GM18502 (cell line): ENCODE results near the gene ADK.

Experiments
- ATAC-seq: cut with Tn5 transposase; IDR thresholded peaks from one replicate; pipeline ENCODE4 v1.9.1; 2021; ENCODE audit warnings: mild to moderate bottlenecking; ENCODE audit not compliant: unreplicated experiment, poor library complexity

Gene ADK

GRCh38 chr10:74400186-74400585 lies 249.2 kb downstream of the ADK start:
- no peak for ATAC-seq

DNA sequence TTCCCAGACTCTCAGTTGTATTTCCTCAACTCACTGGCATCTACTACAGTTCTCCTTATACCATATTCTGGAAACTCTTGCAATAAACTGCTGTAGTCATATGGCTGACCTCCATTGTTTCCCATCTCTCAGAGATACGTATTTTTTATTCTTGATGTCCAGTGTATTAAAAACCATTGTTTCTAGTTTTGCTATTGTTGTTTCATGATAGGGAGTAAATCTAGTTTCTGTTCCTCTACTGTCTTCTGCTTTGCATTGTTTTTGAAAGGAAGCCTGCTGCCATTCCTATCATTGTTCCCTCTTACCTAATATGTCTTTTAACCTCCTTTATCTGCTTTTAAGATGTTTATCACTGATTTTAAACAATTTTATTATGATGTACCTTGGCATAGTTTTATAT lies 255.0 kb downstream of the ADK start:
- ATAC-seq: no peak

GRCh38 chr10:74415146-74415839 lies 264.3 kb downstream of the ADK start:
- no peak for ATAC-seq

- ATAC-seq: no peak
These were observed 266.4 kb downstream of the ADK start for GRCh38 chr10:74417397-74417796.

GRCh38 chr10:74418285-74418872 lies 267.4 kb downstream of the ADK start:
- no peak for ATAC-seq

GRCh38 chr10:74419491-74419951 lies 268.5 kb downstream of the ADK start:
- no peak for ATAC-seq

DNA sequence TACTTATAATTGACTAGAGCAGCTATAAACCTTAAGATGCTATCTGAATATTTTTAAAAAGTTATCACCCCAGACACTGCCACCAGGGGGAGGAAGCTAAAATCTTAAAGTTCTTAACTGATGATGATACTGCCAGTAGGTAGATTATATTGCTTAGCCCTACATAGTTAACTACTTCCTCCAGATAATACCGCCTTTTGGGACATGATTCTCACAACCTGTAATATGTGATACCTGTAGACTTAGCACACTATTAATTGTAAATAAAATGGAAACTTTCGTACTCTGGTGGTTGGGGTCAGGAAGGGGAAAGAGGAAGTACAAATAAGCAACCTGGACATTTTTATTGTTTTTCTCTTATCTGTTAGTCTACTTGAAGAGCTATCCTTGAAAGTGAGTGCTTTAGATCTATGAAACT lies 268.9 kb downstream of the ADK start:
- ATAC-seq: no peak

DNA sequence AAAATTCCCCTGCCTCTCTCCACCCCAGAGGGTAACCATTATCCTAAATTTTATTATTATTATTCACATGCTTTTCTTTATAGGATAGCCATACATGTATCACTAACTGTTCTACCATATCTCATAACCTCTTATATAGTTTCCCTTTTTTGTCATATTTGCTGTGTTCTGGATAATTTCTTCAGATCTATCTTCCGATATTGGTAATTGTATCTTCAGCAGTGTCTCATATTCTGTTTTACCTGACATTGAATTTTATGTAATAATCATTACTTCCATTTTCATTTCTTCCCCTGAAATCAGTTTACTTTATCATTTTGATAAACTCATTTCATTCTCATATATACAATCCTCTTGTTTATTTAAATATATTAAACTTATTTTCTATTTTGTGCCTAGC lies 273.5 kb downstream of the ADK start:
- ATAC-seq: no peak

DNA sequence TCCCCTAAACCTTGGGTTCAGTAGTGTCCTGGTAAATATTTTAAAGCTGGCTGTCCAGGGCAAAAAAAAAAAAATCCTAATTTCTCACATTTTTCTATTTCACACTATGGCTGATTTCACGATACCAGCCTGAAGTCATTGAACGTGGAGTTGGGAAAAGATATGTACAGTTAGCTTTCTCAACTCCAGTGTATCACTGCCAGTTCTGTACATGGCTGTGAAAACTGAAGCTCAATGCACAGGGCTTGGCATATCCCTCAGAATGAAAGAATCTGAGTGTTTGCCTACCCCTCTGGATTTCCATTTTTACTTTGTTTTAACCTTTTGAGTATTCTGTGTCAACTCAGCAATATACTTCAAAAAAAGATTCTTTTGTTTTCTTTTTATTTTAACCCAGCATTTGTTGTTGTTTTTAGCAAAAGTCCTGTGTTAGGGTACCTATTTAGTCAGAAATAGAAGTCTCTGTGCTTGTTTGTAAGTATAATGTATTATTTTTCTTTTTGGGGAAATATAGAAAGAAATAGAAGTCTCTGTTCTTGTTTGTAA lies 274.5 kb downstream of the ADK start:
- no peak for ATAC-seq

DNA sequence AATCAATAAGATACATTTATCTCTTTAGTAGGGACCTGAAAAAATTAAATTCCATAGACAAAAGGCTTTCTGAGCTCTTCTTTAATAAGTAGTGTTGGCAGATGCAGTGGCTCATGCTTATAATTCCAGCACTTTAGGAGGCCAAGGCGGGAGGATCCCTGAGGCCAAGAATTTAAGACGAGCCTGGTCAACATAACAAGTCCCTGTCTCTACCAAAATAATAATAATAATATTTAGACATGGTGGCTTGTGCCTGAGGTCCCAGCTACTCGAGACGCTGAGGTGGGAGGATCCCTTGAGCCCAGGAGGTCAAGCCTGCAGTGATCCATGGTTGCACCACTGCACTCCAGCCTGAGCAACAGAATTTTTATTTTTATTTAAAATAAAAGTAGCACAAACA lies 280.8 kb downstream of the ADK start:
- ATAC-seq: no peak

GRCh38 chr10:74432841-74433594 lies 282.0 kb downstream of the ADK start:
- no peak for ATAC-seq

DNA sequence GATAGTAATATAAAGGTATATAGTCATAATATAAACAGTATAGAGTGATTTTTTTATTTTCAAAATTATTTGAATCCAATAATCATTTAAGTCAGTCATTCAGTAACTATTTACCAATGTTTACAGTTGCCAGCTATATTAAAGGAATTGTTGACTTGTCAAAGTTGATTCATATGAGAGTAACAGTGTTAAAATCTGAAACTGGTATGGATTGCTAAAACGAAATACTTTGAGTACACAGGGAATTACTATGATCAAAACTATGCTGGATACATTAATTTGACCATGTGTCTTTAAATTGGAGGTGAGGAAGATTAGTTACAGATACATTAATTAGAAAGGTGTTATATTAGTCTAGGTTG lies 282.6 kb downstream of the ADK start:
- ATAC-seq: no peak

DNA sequence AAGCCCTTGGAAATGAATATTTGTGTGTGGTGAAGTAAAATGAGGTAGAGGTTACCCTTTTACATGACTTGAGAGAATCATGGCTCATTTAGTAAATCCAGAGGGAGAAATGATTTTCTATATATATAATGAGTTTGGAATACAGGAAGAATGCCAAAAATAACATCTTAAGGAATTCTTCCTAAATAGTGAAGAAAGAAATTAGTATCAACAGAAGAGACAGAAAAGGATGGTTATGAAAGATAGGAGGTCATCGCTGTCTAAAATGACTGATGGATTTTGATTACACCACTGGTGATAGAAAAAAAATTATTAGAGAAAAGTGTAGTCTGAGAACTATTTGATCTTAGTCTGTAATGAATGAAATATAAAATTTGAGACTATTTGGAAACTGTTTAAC lies 283.0 kb downstream of the ADK start:
- ATAC-seq: no peak

DNA sequence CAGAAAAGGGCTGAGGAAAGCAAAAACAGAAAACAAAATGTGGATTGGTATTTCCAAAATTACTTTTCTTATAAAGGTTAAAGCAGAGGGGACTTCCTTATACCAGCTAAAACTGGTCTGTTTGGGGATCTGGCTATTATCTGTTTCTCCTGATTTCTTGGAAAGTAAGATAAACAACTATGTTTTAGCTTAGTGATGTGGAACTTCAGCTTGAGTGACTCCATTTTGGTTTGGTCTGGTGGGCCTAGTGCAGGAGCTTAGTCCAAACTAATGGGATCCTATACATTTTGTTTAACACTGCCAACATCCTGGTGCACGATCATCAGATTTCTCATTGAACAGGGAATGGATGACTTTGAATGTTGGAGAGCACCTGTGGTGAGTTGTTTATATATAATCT lies 283.5 kb downstream of the ADK start:
- no peak for ATAC-seq

- no peak for ATAC-seq
These were observed 285.6 kb downstream of the ADK start for GRCh38 chr10:74436523-74437170.

DNA sequence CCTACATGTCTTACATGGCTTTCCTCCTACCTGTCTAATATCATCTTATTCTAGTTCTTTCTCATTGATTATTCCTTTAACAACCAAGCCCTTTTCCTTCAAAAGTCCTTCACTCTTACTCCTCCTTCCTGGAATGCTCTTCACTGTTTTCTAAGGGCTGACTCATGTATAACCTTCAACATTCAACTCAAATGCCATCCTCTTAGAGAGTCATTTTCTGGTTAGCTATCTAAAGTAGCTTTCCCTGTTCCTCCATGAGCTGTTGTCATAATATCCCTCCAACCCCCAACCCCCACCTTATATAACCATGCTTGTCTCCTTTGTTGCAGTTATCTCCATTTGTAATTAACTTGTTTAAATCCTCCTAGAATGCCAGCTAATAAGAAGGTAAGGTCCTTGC lies 286.8 kb downstream of the ADK start:
- no peak for ATAC-seq

GRCh38 chr10:74439213-74439612 lies 288.2 kb downstream of the ADK start:
- ATAC-seq: no peak

GRCh38 chr10:74445493-74445892 lies 294.5 kb downstream of the ADK start:
- ATAC-seq: no peak

DNA sequence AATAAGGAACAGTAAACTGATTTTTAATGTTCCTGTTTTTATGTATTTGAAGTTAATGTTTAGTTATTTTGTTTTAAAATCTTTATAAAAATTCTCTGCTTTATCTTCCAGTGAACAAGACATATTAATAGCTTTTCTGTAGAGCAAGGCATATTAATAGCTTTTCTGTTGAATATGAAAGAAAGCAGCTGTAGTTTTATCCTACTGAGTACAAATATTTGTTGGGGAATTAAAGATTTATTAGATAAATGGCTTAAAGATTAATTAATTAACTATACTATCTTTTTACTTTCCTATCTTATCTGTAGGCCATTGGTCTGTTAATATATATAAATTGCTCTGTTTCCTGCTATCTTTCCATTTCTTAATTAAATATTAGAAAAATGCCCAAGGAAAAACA lies 299.6 kb downstream of the ADK start:
- ATAC-seq: no peak

DNA sequence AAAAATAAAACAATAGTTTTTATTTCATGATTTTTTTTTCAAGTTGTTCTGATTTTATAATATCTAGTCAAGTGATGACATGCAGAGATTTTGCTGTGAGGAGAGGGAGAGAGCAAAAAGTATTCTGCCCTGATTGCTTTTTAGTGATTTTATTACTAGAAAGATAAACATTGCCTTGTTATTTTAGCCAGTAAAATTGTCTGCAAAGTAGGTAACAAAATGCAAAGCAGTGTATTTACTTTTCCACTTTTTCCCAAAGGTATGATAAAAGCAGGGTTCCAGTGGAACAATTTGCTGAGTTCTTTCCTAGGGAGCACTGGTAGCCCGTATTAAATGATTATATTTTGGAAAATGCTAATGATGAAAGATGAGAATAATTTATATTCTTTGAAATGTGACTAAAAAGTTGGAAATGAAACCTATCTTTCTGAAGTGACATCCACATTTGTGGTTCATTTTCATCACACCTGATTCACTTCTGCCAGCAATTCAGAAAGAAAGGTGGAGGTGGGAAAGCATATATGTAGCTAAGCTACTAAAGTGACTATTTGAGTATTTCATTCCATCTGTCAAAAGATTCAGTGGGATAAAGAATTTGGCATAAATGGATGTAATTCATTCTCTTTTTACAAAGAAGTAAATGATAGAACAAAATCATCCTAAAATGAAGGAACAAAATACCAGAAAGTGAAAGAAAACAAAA lies 300.3 kb downstream of the ADK start:
- ATAC-seq: no peak
